ENCODE data around the gene ABCC12.

ABCC12 gene

GRCh38 chr16:48165961-48166578, 10.3 kb upstream of the ABCC12 start:
- no peak for DNase-seq

- DNase-seq, result peak; percentile 22
These were observed 9.3 kb upstream of the ABCC12 start for GRCh38 chr16:48164907-48165715.

GRCh38 chr16:48162839-48163410, 7.1 kb upstream of the ABCC12 start:
- no peak for DNase-seq

- no peak for DNase-seq
These were observed 6.1 kb upstream of the ABCC12 start for GRCh38 chr16:48161906-48162305.

GRCh38 chr16:48160575-48160974, 4.8 kb upstream of the ABCC12 start:
- no peak for DNase-seq

GRCh38 chr16:48158296-48158695, 2.5 kb upstream of the ABCC12 start:
- no peak for DNase-seq

- DNase-seq, result no peak
These were observed 2.0 kb upstream of the ABCC12 start for GRCh38 chr16:48157794-48158193.

- no peak for DNase-seq
These were observed 1.5 kb upstream of the ABCC12 start for GRCh38 chr16:48157302-48157701.

- peak; percentile 29 for DNase-seq
These were observed 1.0 kb upstream of the ABCC12 start for GRCh38 chr16:48156790-48157209.

GRCh38 chr16:48153774-48154173, 2.0 kb downstream of the ABCC12 start:
- DNase-seq, result no peak

GRCh38 chr16:48152226-48152625, 3.6 kb downstream of the ABCC12 start:
- DNase-seq, result no peak

- DNase-seq, result no peak
These were observed 5.1 kb downstream of the ABCC12 start for GRCh38 chr16:48150707-48151106.

- no peak for DNase-seq
These were observed 9.1 kb downstream of the ABCC12 start for GRCh38 chr16:48146710-48147109.

- no peak for DNase-seq
These were observed 9.7 kb downstream of the ABCC12 start for GRCh38 chr16:48146131-48146530.

- DNase-seq, result no peak
These were observed 11.9 kb downstream of the ABCC12 start for GRCh38 chr16:48143812-48144368.

GRCh38 chr16:48140821-48141220, 15.0 kb downstream of the ABCC12 start:
- DNase-seq, result no peak

GRCh38 chr16:48139517-48139916, 16.3 kb downstream of the ABCC12 start:
- no peak for DNase-seq

GRCh38 chr16:48138543-48138942, 17.2 kb downstream of the ABCC12 start:
- DNase-seq, result no peak

GRCh38 chr16:48137822-48138221, 18.0 kb downstream of the ABCC12 start:
- no peak for DNase-seq

- DNase-seq, result no peak
These were observed 19.0 kb downstream of the ABCC12 start for GRCh38 chr16:48136547-48137360.

- DNase-seq, result peak; percentile 34
These were observed 22.2 kb downstream of the ABCC12 start for GRCh38 chr16:48133455-48134211.

- DNase-seq, result no peak
These were observed 23.1 kb downstream of the ABCC12 start for GRCh38 chr16:48132696-48133095.

Data from NCI-H1092 (cell line).